GM18502 (cell line): ENCODE measurements around the gene MYCL.
"Not testable (repeated sequence)": the region's sequence is repeated elsewhere in the genome, so short reads cannot be mapped to it uniquely, and the experiment has no call there.

Source experiments
- ATAC-seq: cut with Tn5 transposase; IDR thresholded peaks from one replicate; pipeline ENCODE4 v1.9.1; 2021; ENCODE audit warnings: mild to moderate bottlenecking; ENCODE audit not compliant: unreplicated experiment, poor library complexity

MYCL gene

DNA sequence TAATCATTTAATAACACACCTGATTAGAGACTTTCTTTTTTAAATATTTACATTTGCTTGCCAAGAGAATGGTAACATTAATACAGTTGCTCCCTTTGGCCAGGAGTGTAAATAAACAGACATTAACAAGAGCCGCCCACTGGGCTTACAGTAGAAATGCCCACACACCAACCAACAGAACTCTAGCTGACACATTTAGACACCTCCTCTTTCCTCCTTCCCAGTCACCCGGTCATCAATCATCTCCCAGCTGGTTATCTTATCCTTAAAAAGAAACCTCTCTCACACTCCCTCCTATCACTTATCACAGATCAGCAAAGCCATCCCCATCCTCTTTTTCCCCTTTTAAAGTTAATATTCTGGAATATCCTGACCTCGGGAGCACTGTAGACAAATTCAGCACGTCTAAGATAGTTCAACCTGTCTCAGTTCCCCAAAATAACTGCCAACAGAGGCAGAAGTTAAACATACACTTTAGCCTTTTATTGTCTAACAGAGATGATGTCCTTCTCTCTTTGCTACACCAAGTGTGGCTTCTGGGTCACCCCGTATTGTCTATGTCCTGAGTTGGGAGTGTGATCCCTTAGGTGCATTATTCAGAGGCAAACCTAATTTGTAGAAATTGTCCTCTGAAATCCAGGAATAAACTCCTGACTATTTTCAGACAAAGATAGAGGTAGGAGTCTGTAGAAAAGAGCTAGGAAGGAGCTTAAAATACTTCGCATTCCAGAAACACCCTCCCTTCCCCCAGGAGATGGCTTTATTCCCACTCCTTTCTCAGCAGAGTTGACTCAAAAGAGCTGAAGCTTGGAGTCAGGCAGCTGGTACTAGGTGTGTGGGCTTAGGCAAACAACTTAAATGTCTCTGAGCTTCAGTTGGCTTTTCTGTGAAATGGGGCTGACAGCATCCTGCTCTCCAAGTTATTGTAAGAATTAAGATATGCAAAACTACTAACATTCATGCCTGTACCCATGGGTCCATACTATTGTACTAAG, 8.8 kb downstream of the MYCL start:
- ATAC-seq: no peak

DNA sequence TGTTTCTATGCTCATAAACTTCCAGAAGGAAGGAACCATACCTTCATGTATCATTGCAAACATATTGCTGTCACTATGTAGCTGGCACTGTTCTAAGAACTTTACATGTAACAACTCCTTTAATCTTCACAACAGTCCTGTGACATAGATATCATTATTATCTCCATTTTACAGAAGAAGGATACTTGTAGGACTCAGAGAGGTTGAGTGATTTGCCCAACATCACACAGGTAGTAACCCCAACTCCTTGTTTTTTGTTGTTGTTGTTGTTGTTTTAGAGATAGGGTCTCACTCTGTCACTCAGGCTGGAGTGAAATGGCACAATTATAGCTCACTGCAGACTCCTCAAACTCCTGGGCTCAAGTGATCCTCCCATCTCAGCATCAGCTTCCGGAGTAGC, 10.8 kb downstream of the MYCL start:
- ATAC-seq: no peak

- ATAC-seq: no peak
Measured at GRCh38 chr1:39890273-39890672, 11.4 kb downstream of the MYCL start.

DNA sequence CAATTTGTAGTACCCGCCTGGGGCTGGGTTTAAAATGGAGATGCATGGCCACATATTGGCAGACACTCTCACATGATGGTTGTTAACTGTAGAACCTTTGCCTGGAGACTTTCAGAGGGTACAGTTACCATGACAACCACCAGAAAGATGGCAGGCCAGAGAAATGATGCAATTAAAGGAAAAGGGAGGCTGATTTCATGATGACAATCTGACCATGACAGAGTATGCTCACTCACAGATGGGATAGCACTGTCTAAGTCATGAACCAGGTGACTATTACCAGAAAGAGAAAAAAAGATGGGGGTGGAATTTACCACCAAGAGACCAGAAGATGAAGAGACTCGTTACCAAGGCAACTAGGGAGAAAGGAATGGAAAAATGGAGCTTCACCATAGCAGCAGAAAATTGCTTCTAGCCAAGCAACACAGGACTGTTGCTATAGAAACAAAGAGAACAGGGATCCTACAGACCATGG, 14.9 kb downstream of the MYCL start:
- ATAC-seq: no peak

- no peak for ATAC-seq
Measured at GRCh38 chr1:39885516-39885915, 16.2 kb downstream of the MYCL start.

- ATAC-seq: no peak
Measured at GRCh38 chr1:39882152-39882551, 19.6 kb downstream of the MYCL start.

DNA sequence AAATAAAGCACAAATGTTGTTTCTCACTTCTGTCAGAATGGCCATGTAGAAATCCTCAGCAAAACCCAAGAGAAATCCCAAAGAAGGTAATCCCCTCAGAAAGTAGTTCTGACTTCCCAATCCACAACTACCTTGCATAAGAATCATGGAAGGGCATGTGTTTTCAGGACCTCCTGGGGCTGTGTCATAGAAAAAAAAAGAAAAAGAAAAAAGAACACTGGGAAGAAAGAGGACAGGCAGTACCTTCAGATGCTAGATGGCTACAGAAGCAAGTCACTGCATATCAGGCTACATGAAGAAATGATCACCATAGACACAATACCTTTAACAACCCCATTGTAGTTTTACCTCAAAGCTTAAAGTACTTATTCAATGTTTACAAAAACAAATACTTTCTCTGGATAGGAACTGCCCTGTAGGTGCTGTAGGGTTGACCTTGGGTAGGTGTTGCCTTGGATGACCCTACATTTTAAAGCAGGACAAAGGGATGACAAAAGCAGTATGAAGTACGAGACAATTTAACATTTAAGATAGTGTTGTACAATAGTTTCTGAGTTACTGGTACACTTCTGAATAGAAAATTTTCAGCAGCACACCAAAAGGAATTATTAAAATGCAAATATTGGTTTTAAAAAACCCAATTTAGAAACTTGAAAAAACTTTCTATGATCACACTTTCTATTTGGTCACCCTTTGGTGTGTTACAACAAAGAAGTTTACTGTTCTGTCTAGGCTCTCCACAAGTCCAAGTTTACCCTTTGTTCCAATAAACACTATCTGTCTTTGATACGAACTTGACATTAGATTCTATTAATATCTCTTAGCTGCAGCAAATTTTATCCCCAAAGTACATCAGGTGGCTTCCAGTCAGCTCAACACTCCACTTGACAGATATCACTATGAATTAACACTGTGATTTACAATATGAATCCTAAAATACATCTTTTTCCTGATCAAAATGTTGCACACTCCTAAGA, 23.4 kb downstream of the MYCL start:
- ATAC-seq: no peak

GRCh38 chr1:39877231-39877778, 24.4 kb downstream of the MYCL start:
- no peak for ATAC-seq

- ATAC-seq: no peak
Measured at GRCh38 chr1:39876144-39876543, 25.6 kb downstream of the MYCL start.

DNA sequence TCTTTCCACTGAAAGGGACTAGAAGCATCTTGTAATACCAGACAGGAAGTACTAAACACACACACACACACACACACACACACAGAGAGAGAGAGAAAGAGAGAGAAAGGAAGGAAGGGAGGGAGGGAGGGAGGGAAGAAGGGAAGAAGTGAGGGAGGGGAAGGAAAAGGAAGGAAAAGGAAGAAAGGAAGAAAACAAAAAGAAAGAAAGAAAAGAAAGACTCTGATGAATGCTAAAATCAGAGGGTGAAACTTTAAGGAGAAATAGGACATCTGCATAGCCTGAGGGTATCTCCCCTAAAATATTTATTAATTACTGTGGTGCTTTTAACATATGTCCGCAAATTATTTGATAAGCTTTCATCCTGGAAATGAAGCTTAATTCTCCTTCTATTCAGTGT, 29.0 kb downstream of the MYCL start:
- no peak for ATAC-seq

DNA sequence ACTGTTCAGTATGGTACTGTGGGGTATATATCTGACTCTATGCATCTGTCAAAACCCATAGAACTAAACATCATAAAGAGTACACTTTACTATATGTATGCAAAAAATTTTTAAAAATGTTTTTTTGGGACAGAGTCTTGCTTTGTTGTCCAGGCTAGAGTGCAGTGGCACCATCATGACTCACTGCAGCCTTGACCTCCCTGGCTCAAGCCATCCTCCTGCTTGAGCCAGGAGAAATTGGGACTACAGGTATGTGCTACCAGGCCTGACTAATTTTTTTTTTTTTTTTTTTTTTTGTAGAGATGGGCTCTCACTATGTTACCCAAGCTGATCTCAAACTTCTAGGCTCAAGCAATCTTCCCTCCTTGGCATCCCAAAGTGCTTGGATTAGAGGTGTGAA, 29.9 kb downstream of the MYCL start:
- no peak for ATAC-seq

- not testable (repeated sequence) for ATAC-seq
Measured at GRCh38 chr1:39871043-39871442, 30.7 kb downstream of the MYCL start.

DNA sequence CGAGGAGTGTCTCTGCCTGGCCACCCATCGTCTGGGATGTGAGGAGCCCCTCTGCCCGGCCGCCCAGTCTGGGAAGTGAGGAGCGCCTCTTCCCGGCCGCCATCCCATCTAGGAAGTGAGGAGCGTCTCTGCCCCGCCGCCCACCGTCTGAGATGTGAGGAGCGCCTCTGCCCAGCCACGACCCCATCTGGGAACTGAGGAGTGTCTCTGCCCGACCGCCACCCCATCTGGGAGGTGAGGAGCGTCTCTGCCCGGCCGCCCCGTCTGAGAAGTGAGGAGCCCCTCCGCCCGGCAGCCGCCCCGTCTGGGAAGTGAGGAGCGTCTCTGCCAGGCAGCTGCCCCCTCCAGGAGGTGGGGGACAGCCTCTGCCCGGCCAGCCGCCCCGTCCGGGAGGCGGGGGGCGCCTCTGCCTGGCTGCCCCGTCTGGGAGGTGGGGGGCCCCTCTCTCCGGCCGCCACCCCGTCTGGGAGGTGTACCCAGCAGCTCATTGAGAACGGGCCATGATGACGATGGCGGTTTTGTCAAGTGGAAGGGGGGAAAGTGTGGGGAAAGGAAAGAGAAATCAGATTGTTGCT, 32.1 kb downstream of the MYCL start:
- not testable (repeated sequence) for ATAC-seq

DNA sequence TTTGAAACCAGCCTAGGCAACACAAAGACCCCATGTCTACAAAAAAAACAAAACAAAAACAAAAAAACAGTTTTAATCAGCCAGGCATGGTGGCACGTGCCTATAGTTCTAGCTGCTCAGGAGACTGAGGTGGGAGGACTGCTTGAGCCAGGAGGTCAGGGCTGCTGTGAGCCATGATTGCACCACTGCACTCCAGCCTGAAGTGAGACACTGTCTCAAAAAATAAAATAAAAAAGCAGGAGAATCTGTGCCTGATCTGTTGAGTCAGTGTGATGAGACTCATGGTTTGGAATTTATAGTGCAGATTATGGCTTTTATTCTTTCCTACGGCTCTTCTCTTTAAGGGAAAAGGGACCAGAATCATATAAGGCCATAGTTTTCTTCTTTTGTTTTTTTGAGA, 35.0 kb downstream of the MYCL start:
- ATAC-seq: no peak

- no peak for ATAC-seq
Measured at GRCh38 chr1:39865762-39866161, 36.0 kb downstream of the MYCL start.

- no peak for ATAC-seq
Measured at GRCh38 chr1:39863177-39863576, 38.5 kb downstream of the MYCL start.

DNA sequence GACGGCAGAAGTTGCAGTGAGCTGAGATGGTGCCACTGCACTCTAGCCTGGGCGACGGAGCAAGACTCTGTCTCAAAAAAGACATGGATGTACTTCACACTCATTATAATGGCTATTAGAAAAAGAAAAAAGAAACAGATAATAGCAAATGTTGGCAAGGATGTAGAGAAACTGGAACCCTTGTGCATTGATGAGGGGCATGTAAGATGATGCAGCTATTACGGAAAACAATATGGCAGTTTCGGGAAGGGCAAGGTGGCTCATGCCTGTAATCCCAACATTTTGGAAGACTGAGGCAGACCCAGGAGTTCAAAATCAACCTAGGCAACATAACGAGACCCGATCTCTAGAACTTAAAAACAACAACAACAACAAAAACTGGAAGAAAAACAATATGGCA, 40.7 kb downstream of the MYCL start:
- ATAC-seq: no peak

DNA sequence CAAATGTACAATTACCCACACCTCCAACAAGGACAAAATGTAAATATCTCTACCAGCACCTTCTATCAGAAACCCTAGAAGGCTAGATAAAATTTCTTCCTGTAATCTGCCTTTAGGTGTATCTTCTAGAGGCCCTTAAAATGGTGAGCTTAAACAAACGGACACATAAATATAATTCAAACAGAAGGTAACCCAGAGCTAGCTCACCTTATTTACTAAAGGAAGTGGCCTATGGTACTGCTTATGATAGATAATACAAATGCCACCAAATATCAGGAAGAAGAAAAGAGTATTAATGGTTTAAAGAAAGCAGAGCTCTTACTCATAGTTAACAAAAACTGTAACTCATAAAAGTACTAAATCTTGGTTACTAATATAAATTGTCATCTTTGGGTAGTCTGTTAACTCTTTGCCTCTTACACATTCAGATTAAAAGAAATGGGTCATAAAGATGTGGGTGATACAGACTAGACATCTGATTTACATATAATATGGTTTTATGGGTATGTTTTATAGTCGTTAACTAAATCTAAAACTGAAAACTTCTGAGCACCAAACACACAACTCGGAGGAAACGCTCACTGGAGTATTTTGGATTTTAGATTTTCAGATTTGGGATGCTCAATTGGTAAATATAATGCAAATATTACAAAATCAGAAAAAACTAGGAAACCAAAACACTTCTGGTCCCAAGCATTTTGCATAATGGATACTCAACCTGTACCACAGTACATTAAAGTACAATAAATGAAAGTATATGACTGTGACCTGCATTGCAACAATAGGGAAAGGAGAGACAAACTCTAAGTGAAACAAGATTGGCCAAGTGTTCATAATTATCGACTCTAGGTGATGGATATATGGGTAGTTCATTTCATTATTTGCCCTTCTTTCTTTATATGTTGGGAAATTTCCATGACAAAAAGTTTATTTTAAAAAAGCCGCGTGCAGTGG, 41.6 kb downstream of the MYCL start:
- no peak for ATAC-seq

DNA sequence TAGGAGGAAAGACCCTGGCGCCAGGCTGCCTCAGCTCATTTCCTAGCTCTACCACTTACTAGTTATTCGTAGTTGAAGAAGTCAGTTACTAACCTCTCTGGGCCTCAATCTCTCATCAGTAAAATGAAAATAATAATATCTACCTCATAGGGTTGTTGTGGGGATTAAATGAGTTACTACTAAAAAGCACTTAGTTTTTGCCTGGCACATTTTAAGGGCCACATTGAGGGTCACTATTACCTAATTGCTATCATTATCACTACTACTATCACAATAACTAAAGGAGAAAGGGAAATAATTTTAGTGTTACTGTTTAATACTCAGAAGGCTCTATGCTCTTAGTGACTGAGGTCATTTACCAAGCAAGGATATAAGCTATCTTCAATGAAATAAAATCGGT, 43.4 kb downstream of the MYCL start:
- no peak for ATAC-seq
